Measurements from ENCODE around the gene PITPNB.

- TF ChIP-seq CTCF (IDR thresholded peaks at IDR 0.05) (no peak), POLR2AphosphoS5 (IDR thresholded peaks at IDR 0.05) (no peak), EP300 (IDR thresholded peaks at IDR 0.05) (no peak), POLR2A (IDR thresholded peaks at IDR 0.05) (no peak)
Measured at GRCh38 chr22:27827604-27828587, 91.2 kb downstream of the PITPNB start.

Data from suprapubic skin (tissue), 4 donors.